ENCODE data around the gene KIF20B.
"Not testable (repeated sequence)": the region's sequence is repeated elsewhere in the genome, so short reads cannot be mapped to it uniquely, and the experiment has no call there.

KIF20B gene

GRCh38 chr10:89700923-89701241 is 508 bp upstream of the KIF20B start:
- no peak for DNase-seq (ENCODE audit: low read depth in 1 of 2, low spot score in 1 of 2)
- no peak for TF ChIP-seq JUND (IDR thresholded peaks at IDR 0.05; ENCODE audit: low read depth)
- in situ Hi-C loops (cut with HindIII; ENCODE audit: low pct_unique_long_range_greater_than_20kb, low sequenced_read_pairs): no loop called here

- TF ChIP-seq JUND (IDR thresholded peaks at IDR 0.05; ENCODE audit: low read depth): no peak
- peak in 1 of 2 experiments; percentile 36 for DNase-seq (ENCODE audit: low read depth in 1 of 2, low spot score in 1 of 2)
- in situ Hi-C loops (cut with HindIII; ENCODE audit: low pct_unique_long_range_greater_than_20kb, low sequenced_read_pairs): no loop called here
Measured at GRCh38 chr10:89702121-89702480, 711 bp downstream of the KIF20B start.

- no peak for DNase-seq (ENCODE audit: low read depth in 1 of 2, low spot score in 1 of 2)
- in situ Hi-C loops (cut with HindIII; ENCODE audit: low pct_unique_long_range_greater_than_20kb, low sequenced_read_pairs): no loop called here
- TF ChIP-seq JUND (IDR thresholded peaks at IDR 0.05; ENCODE audit: low read depth): no peak
Measured at GRCh38 chr10:89705466-89705865, 4.1 kb downstream of the KIF20B start.

GRCh38 chr10:89706011-89706410 is 4.6 kb downstream of the KIF20B start:
- no peak for TF ChIP-seq JUND (IDR thresholded peaks at IDR 0.05; ENCODE audit: low read depth)
- no peak for DNase-seq (ENCODE audit: low read depth in 1 of 2, low spot score in 1 of 2)
- in situ Hi-C loops (cut with HindIII; ENCODE audit: low pct_unique_long_range_greater_than_20kb, low sequenced_read_pairs): no loop called here

- DNase-seq (ENCODE audit: low read depth in 1 of 2, low spot score in 1 of 2): no peak
- TF ChIP-seq JUND (IDR thresholded peaks at IDR 0.05; ENCODE audit: low read depth): no peak
- in situ Hi-C loops (cut with HindIII; ENCODE audit: low pct_unique_long_range_greater_than_20kb, low sequenced_read_pairs): no loop called here
Measured at GRCh38 chr10:89707372-89707771, 6.0 kb downstream of the KIF20B start.

GRCh38 chr10:89710753-89711152 is 9.4 kb downstream of the KIF20B start:
- no peak for TF ChIP-seq JUND (IDR thresholded peaks at IDR 0.05; ENCODE audit: low read depth)
- in situ Hi-C loops (cut with HindIII; ENCODE audit: low pct_unique_long_range_greater_than_20kb, low sequenced_read_pairs): no loop called here
- no peak for DNase-seq (ENCODE audit: low read depth in 1 of 2, low spot score in 1 of 2)

- in situ Hi-C loops (cut with HindIII; ENCODE audit: low pct_unique_long_range_greater_than_20kb, low sequenced_read_pairs): no loop called here
- no peak for DNase-seq (ENCODE audit: low read depth in 1 of 2, low spot score in 1 of 2)
- no peak for TF ChIP-seq JUND (IDR thresholded peaks at IDR 0.05; ENCODE audit: low read depth)
Measured at GRCh38 chr10:89734616-89735015, 33.2 kb downstream of the KIF20B start.

- in situ Hi-C loops (cut with HindIII; ENCODE audit: low pct_unique_long_range_greater_than_20kb, low sequenced_read_pairs): no loop called here
- no peak for DNase-seq (ENCODE audit: low read depth in 1 of 2, low spot score in 1 of 2)
- no peak for TF ChIP-seq JUND (IDR thresholded peaks at IDR 0.05; ENCODE audit: low read depth)
Measured at GRCh38 chr10:89738551-89739209, 37.3 kb downstream of the KIF20B start.

GRCh38 chr10:89741126-89741762 is 39.9 kb downstream of the KIF20B start:
- DNase-seq (ENCODE audit: low read depth in 1 of 2, low spot score in 1 of 2): no peak
- in situ Hi-C loops (cut with HindIII; ENCODE audit: low pct_unique_long_range_greater_than_20kb, low sequenced_read_pairs): no loop called here
- TF ChIP-seq JUND (IDR thresholded peaks at IDR 0.05; ENCODE audit: low read depth): no peak

GRCh38 chr10:89744026-89744425 is 42.6 kb downstream of the KIF20B start:
- no peak for DNase-seq (ENCODE audit: low read depth in 1 of 2, low spot score in 1 of 2)
- in situ Hi-C loops (cut with HindIII; ENCODE audit: low pct_unique_long_range_greater_than_20kb, low sequenced_read_pairs): no loop called here
- TF ChIP-seq JUND (IDR thresholded peaks at IDR 0.05; ENCODE audit: low read depth): no peak

GRCh38 chr10:89745903-89746302 is 44.5 kb downstream of the KIF20B start:
- no peak for TF ChIP-seq JUND (IDR thresholded peaks at IDR 0.05; ENCODE audit: low read depth)
- DNase-seq (ENCODE audit: low read depth in 1 of 2, low spot score in 1 of 2): no peak
- in situ Hi-C loops (cut with HindIII; ENCODE audit: low pct_unique_long_range_greater_than_20kb, low sequenced_read_pairs): no loop called here

GRCh38 chr10:89750441-89750840 is 49.1 kb downstream of the KIF20B start:
- no peak for DNase-seq (ENCODE audit: low read depth in 1 of 2, low spot score in 1 of 2)
- in situ Hi-C loops (cut with HindIII; ENCODE audit: low pct_unique_long_range_greater_than_20kb, low sequenced_read_pairs): no loop called here
- TF ChIP-seq JUND (IDR thresholded peaks at IDR 0.05; ENCODE audit: low read depth): no peak

- in situ Hi-C loops (cut with HindIII; ENCODE audit: low pct_unique_long_range_greater_than_20kb, low sequenced_read_pairs): no loop called here
- TF ChIP-seq JUND (IDR thresholded peaks at IDR 0.05; ENCODE audit: low read depth): no peak
Measured at GRCh38 chr10:89755374-89755773, 54.0 kb downstream of the KIF20B start.

GRCh38 chr10:89759531-89759930 is 58.1 kb downstream of the KIF20B start:
- TF ChIP-seq JUND (IDR thresholded peaks at IDR 0.05; ENCODE audit: low read depth): no peak
- in situ Hi-C loops (cut with HindIII; ENCODE audit: low pct_unique_long_range_greater_than_20kb, low sequenced_read_pairs): no loop called here
- no peak for DNase-seq (ENCODE audit: low read depth in 1 of 2, low spot score in 1 of 2)

More at GRCh38 chr10:89755374-89755773, 54.0 kb downstream of the KIF20B start:
- no peak for DNase-seq (ENCODE audit: low read depth in 1 of 2, low spot score in 1 of 2)

GRCh38 chr10:89763671-89764070 is 62.3 kb downstream of the KIF20B start:
- in situ Hi-C loops (cut with HindIII; ENCODE audit: low pct_unique_long_range_greater_than_20kb, low sequenced_read_pairs); DNase-seq (ENCODE audit: low read depth in 1 of 2, low spot score in 1 of 2): not testable (repeated sequence)
